ENCODE measurements around the gene CLCN1.

Gene CLCN1

DNA sequence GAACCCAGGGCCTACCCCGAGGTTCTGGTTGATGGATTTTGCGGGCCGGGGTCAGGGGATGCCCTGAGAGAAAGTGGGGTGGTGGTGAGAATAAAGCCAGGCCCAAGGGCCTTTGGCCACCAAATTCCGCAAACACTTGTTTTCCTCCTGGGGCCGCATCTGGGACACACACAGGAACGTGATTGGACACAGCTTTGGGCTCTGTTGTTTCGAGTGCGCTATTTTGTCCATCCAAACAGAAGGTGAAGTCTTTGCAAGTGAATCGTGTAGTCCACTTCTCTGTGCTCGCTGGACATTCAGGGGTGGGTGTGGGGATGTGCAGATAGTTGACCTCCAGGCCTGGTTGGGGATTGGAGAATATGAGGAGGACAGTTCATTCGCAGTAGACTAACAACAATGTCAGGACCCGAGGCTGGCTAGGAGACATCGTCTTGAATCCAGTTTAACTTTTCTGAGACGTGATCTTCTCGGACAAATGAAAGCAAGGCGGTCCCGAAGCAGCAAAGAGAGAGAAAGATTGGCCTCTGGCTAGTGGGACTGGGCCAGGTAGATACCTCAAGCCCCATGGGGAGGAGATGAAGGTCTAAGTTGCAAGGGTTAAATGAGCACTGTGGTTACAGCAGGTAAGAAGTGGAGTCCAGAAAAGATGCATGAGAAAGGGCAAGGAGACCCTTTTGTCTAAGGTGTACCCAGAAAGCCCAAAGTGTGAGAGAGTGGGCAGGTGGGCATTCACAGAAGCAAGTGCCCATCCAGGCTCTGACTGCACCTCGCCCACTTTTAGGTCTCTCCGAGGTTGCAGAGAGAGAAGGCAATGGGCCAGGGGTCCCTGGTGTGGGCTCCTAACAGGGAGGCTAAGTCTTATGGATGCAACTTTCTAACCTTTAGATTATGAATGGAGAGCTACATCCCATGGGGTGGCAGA is 47.4 kb downstream of the CLCN1 start:
- DNase-seq (ENCODE audit: low read depth) = no peak

DNA sequence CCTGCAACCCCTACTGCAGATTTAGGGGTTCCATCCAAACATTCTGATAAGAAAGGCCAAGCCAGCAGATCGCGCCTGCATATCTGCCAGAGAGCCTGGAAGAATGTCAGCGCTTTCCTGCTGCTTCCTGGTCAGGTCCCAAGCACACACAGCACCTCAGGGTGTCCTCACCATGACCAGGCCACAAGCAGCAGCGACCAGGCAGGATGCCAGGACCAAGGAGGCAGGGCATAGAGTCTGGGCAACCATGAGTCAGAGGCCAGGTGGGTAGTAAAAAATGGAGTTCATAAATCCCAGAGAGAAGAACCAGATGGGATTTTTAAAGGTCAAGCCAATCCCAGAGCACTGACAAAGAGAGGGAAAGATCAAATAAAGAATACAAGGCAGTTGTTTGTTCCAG is 52.1 kb downstream of the CLCN1 start:
- DNase-seq (ENCODE audit: low read depth) = no peak

DNA sequence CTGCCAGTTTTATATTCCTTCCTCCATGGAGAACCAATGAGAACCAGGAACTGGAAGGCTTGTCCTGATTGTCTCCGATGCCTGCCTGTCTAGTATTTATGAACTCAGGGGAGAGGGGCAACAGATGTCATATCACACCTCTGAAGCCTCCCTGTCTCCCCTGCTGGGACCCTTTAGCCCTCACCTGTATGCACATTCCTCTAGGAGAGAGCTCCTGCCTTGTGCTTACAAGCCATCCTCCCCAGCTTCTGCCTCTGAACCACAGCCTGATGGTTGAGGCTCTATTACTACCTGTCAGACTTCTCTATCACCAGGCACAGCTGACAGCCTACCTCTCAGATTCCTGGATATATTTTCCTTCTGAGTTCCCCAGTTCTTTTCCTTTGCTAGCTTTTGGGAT is 52.5 kb downstream of the CLCN1 start:
- no peak for DNase-seq (ENCODE audit: low read depth)

DNA sequence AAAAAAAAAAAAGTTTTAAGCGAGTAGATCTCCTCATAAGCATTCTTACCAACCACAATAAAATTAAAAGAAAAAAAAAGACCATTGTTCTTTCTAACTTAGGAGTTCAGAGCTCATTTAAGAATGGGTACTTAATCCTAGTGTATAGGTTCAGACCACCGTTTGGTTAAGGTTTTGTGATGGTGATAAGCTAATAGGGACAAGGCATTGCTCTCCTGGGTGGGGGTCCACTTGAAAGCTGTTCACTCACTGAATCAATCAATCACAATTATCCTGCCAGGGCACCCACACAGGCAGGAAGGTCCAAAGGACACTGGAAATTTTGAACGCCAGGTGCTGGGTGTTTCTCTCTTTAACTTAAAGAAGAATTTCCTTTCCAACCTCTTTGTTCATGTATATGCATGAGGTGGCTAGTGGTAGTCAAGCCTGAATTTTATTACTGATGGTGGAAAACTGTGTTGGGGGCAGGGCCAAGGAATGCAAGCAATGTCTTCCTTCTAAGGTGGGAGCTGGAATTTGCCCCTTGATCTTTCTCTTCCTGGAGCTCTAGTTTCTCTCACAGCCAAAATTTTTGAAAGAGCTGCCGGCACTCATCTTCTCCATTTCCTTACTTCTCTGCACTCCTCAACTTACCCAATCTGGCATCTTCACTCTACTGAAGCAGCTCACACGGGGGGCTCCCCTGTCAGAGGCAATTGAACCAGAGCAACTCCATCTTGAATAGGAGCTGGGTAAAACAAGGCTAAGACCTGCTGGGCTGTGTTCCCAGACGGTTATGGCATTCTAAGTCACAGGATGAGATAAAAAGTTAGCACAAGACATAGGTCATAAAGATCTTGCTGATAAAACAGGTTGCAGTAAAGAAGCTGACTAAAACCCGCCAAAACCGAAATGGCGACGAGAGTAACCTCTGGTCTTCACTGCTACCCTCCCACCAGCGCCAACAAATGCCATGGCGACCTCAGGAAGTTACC is 54.1 kb downstream of the CLCN1 start:
- DNase-seq (ENCODE audit: low read depth) = no peak

DNA sequence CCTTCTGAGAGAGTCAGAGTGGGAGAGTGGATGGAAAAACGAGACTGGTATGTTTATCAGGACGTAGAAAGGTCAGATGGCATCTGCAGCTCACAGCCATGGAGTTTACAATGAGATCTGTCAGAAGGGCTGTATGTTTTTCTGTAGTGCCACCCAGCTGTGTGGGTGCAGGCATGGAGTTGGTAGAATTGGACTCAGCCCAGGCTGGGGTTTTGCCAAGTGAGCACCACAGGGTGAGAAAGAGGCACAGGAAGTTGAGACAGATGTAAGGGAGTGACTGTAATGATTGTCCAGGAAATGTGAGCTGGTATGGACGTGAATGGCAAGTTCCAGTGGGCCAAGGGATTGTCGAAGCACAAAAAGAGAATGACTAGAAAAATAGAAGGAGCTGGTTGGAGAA is 56.2 kb downstream of the CLCN1 start:
- DNase-seq (ENCODE audit: low read depth) = no peak

DNA sequence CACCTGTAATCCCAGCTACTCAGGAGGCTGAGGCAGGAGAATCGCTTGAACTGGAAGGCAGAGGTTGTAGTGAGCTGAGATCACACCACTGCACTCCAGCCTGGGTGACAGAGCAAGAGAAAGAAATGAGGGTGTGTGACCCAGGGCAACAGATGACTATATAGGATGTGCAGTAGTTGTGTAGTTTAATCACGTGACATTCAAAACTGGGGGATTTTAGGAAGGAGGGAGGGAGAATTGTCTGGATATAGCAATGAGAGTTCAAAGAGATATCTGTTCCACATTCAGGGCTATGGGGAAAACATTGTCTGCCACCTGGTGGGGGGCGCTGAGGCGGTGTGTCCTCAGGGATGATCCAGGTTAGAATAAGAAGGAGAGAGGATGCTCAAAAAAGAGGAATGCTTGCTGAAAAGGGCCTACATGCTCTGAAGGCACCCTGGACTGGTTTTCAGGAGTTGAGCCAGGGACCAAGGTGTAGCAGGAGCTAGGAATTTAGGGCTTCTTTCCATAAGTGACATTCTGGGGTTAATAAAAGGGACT is 57.4 kb downstream of the CLCN1 start:
- no peak for DNase-seq (ENCODE audit: low read depth)

DNA sequence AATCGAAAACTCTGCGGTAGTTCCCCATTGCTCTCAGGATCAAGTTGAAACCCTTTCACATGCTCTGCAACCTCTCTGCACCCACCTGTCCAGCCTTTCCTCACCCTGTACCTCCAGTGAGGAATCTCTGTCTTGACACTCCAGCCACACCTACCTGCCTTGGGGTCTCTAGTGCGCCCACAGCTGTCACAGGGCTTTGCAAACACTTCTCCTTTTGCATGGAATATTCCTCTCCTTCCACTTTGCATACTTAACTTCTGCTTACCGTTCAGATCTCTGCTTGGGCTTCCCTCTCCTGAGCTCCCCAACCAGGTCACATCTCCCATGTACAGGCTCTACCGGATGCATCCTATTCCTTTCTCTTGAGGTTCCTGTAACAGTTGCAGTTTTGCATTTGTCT is 58.6 kb downstream of the CLCN1 start:
- DNase-seq (ENCODE audit: low read depth) = no peak

DNA sequence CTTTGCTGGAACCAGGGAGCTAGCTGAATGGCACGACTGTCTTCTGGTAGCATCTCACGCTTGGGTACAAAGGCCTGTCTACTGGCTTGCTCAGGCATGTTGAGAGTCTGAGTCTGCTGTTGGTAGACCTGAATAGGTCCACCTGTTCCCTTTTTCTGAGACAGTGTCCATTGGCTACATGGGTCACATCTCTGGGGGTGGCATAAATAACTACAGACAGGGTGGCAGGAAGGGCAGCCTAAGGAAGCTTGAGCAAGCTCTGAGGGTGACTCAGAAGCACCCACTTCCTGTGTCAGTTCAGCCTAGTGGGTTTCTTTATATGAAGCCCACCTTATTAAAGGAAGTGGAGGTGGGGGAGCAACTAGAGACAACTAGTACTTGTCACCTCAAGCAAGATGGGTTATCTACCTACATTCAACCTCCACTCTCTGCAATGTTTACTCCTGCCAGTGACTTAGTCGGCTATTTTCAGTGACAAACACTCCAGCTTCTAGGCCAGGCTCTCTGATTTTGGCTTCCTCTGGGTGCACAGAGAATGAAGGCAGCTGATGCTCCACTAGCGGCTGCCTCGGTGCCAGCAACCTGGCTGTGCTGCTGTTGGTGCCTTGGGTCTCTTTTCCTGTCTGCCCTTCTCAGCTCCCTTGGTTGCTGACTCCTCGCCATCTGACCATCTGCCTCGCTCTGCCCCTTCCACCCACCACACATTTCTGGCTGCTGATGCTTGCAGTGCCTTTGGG is 59.6 kb downstream of the CLCN1 start:
- DNase-seq (ENCODE audit: low read depth) = no peak

DNA sequence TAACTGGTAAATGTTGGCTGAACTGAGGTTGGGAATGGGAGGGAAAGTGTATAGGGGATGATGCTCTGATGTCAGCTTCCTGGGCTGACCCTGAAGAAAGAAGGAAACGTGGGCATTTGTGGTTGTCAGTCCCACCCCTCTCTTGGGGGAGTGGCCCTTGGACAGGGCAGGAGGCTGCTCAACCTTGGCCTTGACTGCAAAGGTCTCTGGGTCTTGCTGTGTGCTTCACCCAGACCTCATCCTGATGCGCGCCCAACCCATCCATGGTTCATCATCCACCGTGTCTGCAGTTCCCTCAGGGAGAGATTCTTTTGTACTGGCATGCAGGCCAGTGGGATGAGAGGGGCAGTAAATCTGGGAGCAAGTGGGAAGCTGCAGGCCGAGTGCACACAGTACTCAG is 60.5 kb downstream of the CLCN1 start:
- DNase-seq (ENCODE audit: low read depth) = no peak

DNA sequence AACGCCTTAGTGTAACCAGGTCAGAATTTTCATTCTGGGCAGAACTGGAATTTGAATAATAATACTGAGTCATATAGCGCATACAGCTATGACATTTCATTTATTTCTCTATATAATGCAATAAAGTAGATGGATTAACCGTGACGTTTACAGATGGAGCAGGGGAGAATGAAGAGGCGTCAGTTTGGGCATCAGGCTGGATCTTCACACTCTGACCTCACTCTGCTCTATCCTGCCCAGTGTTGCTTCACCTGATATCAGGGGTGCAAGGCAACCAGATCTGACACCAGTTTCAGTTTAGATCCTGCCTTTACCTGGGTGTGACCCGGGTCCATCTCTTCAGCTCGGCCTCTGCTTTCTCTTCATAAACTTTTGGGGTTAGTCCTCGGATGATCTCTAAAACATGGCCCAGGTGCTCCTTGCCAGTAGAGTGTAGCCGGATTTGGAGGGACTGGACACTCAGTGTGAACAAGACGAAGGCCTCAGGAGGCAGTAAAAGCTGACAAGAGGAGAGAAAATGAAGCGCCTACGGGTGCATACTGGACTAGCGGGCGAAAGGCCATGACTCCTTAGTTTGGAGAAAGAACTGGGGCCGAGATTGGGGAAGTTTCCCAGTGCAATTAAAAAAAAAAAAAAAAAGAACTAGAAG is 63.8 kb downstream of the CLCN1 start:
- DNase-seq (ENCODE audit: low read depth) = no peak

DNA sequence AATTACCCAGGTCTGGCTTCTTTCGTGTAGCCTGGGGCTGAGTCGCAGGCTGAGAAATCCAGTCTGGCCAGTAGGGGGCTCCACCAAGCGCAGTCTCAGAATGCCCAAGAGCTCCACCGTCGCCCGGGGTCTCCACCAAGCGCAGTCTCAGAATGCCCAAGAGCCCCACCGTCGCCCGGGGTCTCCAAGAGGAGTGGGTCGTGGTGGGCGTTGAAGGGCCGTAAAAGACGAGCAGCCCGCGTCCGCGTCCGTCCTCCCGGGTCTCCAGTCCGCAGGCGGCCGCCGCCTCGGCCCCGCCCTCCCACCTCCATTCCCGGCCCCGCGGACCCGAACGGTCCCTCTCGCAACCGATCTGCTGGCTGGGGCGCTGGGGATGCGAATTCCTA is 64.3 kb downstream of the CLCN1 start:
- peak; percentile 82 for DNase-seq (ENCODE audit: low read depth)

DNA sequence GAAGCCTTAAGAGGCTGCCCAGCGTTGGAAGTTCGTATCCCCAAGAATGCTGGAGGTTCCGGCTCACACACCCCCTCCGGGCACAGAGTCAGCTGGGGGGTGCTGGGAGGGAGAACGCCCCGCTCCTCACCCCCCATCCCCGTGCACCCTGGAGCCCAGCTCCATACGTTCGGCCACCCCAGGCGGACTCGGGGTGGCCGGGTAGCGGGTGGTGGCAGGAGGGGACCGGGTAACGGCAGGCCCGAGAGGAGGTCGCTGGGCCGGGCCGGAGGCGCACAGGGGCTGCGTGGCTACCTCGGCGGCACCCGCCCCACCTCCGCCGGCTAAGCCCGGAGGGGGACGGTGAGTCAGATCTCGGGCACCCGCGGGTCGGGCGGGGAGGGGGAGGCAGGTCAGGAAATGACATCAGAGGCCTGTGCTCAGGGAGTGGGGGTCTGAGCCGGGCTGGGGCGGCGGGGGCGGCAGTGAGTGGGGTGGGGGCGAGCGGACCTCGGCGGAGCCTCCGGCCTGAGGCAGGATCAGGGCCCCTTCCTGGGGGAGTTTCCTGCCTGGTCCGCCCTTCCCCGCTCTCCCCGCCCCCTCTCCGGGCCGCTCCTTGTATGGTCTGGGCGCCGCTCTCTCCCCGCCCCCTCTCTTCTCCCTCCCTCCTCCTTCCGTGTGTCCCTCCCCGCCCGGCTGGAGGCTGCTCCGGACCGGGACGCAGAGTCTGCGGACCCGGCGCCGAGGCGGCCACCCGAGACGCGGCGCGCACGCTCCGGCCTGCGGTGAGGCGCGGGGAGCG is 64.9 kb downstream of the CLCN1 start, which contains the start of gene ZYX:
Gene ZYX (plus strand): TSS at position 700 of the 781 bp plus-strand sequence. CDS start 227 bp downstream, outside the sequence.
- DNase-seq (ENCODE audit: low read depth) = peak; percentile 93

DNA sequence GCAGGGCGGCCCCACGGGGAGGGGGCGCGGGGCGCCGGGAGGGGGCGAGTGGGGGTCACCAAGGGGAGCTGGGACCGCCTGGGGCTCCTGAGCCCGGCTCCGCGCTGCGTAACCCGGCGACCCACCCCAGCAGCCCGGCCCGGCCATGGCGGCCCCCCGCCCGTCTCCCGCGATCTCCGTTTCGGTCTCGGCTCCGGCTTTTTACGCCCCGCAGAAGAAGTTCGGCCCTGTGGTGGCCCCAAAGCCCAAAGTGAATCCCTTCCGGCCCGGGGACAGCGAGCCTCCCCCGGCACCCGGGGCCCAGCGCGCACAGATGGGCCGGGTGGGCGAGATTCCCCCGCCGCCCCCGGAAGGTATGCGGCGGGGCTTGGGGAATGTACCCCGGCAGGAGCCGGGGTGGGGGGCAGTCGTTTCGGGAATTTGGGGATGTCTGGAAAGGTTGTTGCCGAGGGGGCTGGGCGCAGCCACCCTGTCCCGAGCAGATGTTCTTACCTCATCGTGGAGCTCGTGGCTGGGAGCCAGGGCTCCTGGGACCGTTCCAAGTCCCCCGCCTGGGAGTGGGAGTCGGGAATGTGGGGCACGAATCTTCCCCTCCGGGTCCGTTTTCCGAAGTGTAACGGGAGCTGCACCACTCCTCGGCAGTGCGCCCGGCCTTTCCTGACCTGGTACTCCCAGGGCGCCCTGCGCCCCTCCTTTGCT is 65.7 kb downstream of the CLCN1 start:
- DNase-seq (ENCODE audit: low read depth) = peak; percentile 74

DNA sequence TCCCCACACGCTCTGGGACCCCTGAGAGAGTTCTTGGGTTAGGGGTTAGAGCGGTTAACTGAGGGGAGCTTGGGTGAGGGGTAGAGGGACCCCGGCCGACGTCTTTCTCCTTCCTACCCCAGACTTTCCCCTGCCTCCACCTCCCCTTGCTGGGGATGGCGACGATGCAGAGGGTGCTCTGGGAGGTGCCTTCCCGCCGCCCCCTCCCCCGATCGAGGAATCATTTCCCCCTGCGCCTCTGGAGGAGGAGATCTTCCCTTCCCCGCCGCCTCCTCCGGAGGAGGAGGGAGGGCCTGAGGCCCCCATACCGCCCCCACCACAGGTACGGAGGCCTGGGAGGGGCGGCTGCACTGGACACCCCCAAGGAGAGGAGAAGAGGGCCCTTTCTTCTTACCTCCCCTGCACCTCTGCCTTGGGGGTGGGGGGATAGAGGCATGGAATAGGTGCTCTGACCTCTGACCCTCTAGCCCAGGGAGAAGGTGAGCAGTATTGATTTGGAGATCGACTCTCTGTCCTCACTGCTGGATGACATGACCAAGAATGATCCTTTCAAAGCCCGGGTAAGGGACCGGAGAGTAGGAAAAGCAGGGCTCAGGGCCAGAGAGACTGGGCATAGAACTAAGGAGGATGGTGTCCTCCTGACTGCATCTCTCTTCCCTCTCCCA is 66.3 kb downstream of the CLCN1 start:
- no peak for DNase-seq (ENCODE audit: low read depth)

DNA sequence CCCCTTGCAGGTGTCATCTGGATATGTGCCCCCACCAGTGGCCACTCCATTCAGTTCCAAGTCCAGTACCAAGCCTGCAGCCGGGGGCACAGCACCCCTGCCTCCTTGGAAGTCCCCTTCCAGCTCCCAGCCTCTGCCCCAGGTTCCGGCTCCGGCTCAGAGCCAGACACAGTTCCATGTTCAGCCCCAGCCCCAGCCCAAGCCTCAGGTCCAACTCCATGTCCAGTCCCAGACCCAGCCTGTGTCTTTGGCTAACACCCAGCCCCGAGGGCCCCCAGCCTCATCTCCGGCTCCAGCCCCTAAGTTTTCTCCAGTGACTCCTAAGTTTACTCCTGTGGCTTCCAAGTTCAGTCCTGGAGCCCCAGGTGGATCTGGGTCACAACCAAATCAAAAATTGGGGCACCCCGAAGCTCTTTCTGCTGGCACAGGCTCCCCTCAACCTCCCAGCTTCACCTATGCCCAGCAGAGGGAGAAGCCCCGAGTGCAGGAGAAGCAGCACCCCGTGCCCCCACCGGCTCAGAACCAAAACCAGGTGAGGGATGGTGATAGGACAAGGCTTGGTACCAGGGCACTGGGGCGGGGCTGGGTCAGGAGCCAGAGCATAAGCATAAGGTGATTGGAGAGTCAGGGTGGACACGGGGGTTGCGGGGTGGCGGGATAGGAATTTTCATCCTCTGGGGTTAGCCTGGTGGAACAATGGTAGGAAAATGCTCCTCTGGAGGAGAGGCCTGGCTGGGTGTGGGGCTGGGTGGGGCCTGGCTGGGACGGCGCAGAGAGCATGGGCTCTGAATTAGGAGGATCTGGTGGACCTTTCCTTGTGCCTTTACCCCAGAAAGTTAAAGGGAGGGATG is 67.1 kb downstream of the CLCN1 start:
- no peak for DNase-seq (ENCODE audit: low read depth)

DNA sequence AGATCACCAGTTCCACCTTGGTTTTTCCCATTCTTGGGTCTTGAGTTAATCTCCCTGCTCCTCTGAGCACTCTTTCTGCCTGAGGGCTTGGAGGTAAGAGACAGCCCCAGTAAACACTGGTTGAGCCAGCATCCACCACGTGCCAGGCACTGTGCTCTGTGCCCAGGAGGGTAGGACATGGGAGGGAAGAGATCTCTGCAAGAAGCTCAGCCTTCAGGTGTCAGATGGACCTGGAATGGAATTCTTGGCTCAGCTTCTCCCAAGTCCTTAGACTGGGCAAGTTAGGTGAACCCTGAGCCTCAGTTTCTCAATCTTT is 67.7 kb downstream of the CLCN1 start:
- DNase-seq (ENCODE audit: low read depth) = no peak

DNA sequence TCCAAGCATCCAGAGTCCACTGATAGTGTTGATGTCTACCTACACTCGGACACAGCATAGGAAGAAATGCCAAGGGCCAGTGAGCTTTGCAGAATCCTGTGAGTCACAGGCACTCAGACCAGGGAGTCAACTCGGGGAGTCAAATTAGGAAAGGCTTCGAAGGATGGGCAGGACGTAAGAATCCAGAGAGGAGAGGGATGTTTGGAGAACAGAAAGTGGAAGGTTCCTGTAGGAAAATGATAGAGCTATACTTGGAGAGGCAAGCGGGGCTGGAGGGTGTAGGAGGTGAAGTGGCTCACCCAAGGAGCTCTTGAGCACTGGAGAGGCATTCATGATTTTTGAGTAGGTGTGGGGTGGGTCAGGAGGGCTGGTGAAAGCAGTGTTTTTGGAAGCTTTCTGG is 68.2 kb downstream of the CLCN1 start:
- DNase-seq (ENCODE audit: low read depth) = no peak

Data from fibroblast of the conjunctiva (primary cell).